GM23338 (cell line): ENCODE results near the gene CTNND2. TPM values are rescaled to one million over a fixed set of nuclear protein-coding genes. Genes with fewer than 3 reads are reported as not detected.

Source experiments
- ATAC-seq: fragments of 200-7000 bp; cut with Tn5 transposase; 3 replicates; pipeline ENCODE4 v1.9.1; 2020
- DNase-seq: peaks from one replicate; pipeline ENCODE4 v3.0.0-alpha.2; 2015; ENCODE audit warnings: low spot score
- H2AFZ ChIP-seq: fragments of 200-600 bp; sonication (generic); 2 replicates; pipeline ENCODE4 v1.8.0; 2016; ENCODE audit warnings: antibody characterized with exemption, mild to moderate bottlenecking, moderate library complexity
- H3F3A ChIP-seq: fragments of 200-600 bp; sonication (generic); replicated peaks from 2 replicates; pipeline ENCODE4 v1.8.0; 2017; ENCODE audit warnings: antibody characterized with exemption, mixed run types, low read depth
- H3K27ac ChIP-seq: fragments of 200-600 bp; sonication (generic); 2 replicates; pipeline ENCODE4 v1.6.1; 2016; ENCODE audit warnings: low read depth
- H3K27me3 ChIP-seq: fragments of 200-600 bp; sonication (generic); 2 replicates; pipeline ENCODE4 v1.8.0; 2016; ENCODE audit warnings: mild to moderate bottlenecking, mixed run types, moderate library complexity; ENCODE audit not compliant: insufficient read depth
- H3K36me3 ChIP-seq: fragments of 200-600 bp; sonication (generic); 2 replicates; pipeline ENCODE4 v1.8.0; 2016; ENCODE audit warnings: mild to moderate bottlenecking; ENCODE audit not compliant: insufficient read depth
- H3K4me1 ChIP-seq: fragments of 200-600 bp; sonication (generic); 2 replicates; pipeline ENCODE4 v1.8.0; 2016; ENCODE audit warnings: mild to moderate bottlenecking, moderate library complexity; ENCODE audit not compliant: insufficient read depth
- H3K4me2 ChIP-seq: fragments of 200-600 bp; sonication (generic); 2 replicates; pipeline ENCODE4 v1.7.1; 2017; ENCODE audit warnings: mixed run types
- H3K4me3 ChIP-seq: fragments of 200-600 bp; sonication (generic); 2 replicates; pipeline ENCODE4 v1.6.1; 2016; ENCODE audit warnings: mixed run types
- H3K79me2 ChIP-seq: fragments of 200-600 bp; sonication (generic); replicated peaks from 2 replicates; pipeline ENCODE4 v1.8.0; 2017; ENCODE audit warnings: mild to moderate bottlenecking; ENCODE audit not compliant: insufficient read depth
- H3K9me2 ChIP-seq: fragments of 200-600 bp; sonication (generic); 2 replicates; pipeline ENCODE4 v1.8.0; 2017; ENCODE audit not compliant: insufficient read depth
- H4K20me1 ChIP-seq: fragments of 200-600 bp; sonication (generic); replicated peaks from 2 replicates; pipeline ENCODE4 v1.8.0; 2017; ENCODE audit warnings: mild to moderate bottlenecking; ENCODE audit not compliant: insufficient read depth
- H3K27ac Mint-ChIP-seq: 2 replicates; pipeline ENCODE4 v1.8.0; 2020; ENCODE audit warnings: inconsistent platforms, mild to moderate bottlenecking, moderate library complexity, mixed read lengths
- H3K27me3 Mint-ChIP-seq: 3 replicates; pipeline ENCODE4 v1.8.0; 2022; ENCODE audit warnings: low read depth, mild to moderate bottlenecking, moderate library complexity, mixed read lengths, inconsistent platforms; ENCODE audit not compliant: insufficient read depth, poor library complexity
- H3K36me3 Mint-ChIP-seq: 3 replicates; pipeline ENCODE4 v1.8.0; 2021; ENCODE audit warnings: low read depth, mild to moderate bottlenecking, inconsistent platforms, moderate library complexity, mixed read lengths
- H3K4me1 Mint-ChIP-seq: 3 replicates; pipeline ENCODE4 v1.8.0; 2020; ENCODE audit warnings: mild to moderate bottlenecking, inconsistent platforms, mixed read lengths
- H3K4me3 Mint-ChIP-seq: 3 replicates; pipeline ENCODE4 v1.8.0; 2021; ENCODE audit warnings: moderate library complexity, mild to moderate bottlenecking, inconsistent platforms, mixed read lengths
- H3K9me3 Mint-ChIP-seq: 3 replicates; pipeline ENCODE4 v1.8.0; 2020; ENCODE audit warnings: moderate library complexity, mild to moderate bottlenecking, inconsistent platforms, mixed read lengths
- CREB1 ChIP-seq: fragments of 250-450 bp; sonication (Bioruptor Pico); IDR thresholded peaks from 2 replicates; pipeline ENCODE4 v1.5.0; 2020; ENCODE audit warnings: low read depth, mild to moderate bottlenecking, moderate library complexity
- POLR2AphosphoS5 ChIP-seq: IDR thresholded peaks from 2 replicates; pipeline ENCODE4 v1.6.1; 2016; ENCODE audit warnings: antibody characterized with exemption, low read depth
- ZNF114 ChIP-seq: fragments of 250-450 bp; sonication (Bioruptor Pico); IDR thresholded peaks from 2 replicates; pipeline ENCODE4 v1.5.0; 2020; ENCODE audit warnings: mild to moderate bottlenecking, moderate library complexity
- ZNF331 ChIP-seq: fragments of 250-450 bp; sonication (Bioruptor Pico); IDR thresholded peaks from 2 replicates; pipeline ENCODE4 v1.5.0; 2020; ENCODE audit warnings: low read depth, mild to moderate bottlenecking, moderate library complexity
- polyA plus RNA-seq: library from polyadenylated mRNA; unstranded; fragments of >200 nt; fragmentation: Nextera tagmentation; extraction: Ambion mirVana; gene quantifications from 2 replicates; pipeline ENCODE4 v1.2.1, GENCODE V29; 2016
- total RNA-seq: library from RNA; depleted of rRNA; stranded (reverse); fragments of >200 nt; shearing (Covaris generic); gene quantifications from 2 replicates; pipeline ENCODE4 v1.2.3, GENCODE V29; 2014
- TF ChIP-seq, protein P1 (sequence below): IDR thresholded peaks from 2 replicates; pipeline ENCODE4 v1.6.1; 2016; ENCODE audit warnings: antibody characterized with exemption
- TF ChIP-seq, protein P2 (sequence below): fragments of 250-450 bp; sonication (Bioruptor Pico); IDR thresholded peaks from 2 replicates; pipeline ENCODE4 v1.5.0; 2020; ENCODE audit warnings: mild to moderate bottlenecking, moderate library complexity
- TF ChIP-seq, protein P3 (sequence below): IDR thresholded peaks from one replicate; pipeline ENCODE4 v1.6.1; 2018; ENCODE audit warnings: antibody characterized with exemption; ENCODE audit not compliant: unreplicated experiment

CTNND2 gene
- total and polyA plus RNA-seq, 2 experiments from 2014 or later = 5.1 to 7.0 TPM

GRCh38 chr5:11455505-11455904 is 448.7 kb downstream of the CTNND2 start:
- no peak for DNase-seq
- Histone ChIP-seq H3K9me2 (0 out of 2 replicates have a peak, but pooled peaks cover 8% of the 10 kb centered on the region), H3K4me3 (no peak overlapping the region), H4K20me1 (no peaks in the 10 kb centered on the region), H3K27me3 (no peaks in the 10 kb centered on the region), H2AFZ (no peak overlapping the region), H3K27ac (no peak overlapping the region), H3K36me3 (no peaks in the 10 kb centered on the region), H3K79me2 (no peaks in the 10 kb centered on the region), H3K4me2 (no peak overlapping the region), H3F3A (no peaks in the 10 kb centered on the region), H3K4me1 (no peaks in the 10 kb centered on the region)
- Mint-ChIP-seq H3K36me3 (no peaks in the 10 kb centered on the region), H3K27me3 (peaks cover 2% of the 10 kb centered on the region), H3K4me3 (no peak overlapping the region), H3K9me3 (no peaks in the 10 kb centered on the region), H3K4me1 (no peaks in the 10 kb centered on the region), H3K27ac (no peak overlapping the region)
- no peak for ATAC-seq
- TF ChIP-seq ZNF114 (CRISPR knock-in tag) (no peak), POLR2AphosphoS5 (no peak), ZNF331 (CRISPR knock-in tag) (no peak), CREB1 (CRISPR knock-in tag) (no peak)
- TF ChIP-seq, protein P1, sequence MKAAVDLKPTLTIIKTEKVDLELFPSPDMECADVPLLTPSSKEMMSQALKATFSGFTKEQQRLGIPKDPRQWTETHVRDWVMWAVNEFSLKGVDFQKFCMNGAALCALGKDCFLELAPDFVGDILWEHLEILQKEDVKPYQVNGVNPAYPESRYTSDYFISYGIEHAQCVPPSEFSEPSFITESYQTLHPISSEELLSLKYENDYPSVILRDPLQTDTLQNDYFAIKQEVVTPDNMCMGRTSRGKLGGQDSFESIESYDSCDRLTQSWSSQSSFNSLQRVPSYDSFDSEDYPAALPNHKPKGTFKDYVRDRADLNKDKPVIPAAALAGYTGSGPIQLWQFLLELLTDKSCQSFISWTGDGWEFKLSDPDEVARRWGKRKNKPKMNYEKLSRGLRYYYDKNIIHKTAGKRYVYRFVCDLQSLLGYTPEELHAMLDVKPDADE = no peak
- TF ChIP-seq, protein P2, sequence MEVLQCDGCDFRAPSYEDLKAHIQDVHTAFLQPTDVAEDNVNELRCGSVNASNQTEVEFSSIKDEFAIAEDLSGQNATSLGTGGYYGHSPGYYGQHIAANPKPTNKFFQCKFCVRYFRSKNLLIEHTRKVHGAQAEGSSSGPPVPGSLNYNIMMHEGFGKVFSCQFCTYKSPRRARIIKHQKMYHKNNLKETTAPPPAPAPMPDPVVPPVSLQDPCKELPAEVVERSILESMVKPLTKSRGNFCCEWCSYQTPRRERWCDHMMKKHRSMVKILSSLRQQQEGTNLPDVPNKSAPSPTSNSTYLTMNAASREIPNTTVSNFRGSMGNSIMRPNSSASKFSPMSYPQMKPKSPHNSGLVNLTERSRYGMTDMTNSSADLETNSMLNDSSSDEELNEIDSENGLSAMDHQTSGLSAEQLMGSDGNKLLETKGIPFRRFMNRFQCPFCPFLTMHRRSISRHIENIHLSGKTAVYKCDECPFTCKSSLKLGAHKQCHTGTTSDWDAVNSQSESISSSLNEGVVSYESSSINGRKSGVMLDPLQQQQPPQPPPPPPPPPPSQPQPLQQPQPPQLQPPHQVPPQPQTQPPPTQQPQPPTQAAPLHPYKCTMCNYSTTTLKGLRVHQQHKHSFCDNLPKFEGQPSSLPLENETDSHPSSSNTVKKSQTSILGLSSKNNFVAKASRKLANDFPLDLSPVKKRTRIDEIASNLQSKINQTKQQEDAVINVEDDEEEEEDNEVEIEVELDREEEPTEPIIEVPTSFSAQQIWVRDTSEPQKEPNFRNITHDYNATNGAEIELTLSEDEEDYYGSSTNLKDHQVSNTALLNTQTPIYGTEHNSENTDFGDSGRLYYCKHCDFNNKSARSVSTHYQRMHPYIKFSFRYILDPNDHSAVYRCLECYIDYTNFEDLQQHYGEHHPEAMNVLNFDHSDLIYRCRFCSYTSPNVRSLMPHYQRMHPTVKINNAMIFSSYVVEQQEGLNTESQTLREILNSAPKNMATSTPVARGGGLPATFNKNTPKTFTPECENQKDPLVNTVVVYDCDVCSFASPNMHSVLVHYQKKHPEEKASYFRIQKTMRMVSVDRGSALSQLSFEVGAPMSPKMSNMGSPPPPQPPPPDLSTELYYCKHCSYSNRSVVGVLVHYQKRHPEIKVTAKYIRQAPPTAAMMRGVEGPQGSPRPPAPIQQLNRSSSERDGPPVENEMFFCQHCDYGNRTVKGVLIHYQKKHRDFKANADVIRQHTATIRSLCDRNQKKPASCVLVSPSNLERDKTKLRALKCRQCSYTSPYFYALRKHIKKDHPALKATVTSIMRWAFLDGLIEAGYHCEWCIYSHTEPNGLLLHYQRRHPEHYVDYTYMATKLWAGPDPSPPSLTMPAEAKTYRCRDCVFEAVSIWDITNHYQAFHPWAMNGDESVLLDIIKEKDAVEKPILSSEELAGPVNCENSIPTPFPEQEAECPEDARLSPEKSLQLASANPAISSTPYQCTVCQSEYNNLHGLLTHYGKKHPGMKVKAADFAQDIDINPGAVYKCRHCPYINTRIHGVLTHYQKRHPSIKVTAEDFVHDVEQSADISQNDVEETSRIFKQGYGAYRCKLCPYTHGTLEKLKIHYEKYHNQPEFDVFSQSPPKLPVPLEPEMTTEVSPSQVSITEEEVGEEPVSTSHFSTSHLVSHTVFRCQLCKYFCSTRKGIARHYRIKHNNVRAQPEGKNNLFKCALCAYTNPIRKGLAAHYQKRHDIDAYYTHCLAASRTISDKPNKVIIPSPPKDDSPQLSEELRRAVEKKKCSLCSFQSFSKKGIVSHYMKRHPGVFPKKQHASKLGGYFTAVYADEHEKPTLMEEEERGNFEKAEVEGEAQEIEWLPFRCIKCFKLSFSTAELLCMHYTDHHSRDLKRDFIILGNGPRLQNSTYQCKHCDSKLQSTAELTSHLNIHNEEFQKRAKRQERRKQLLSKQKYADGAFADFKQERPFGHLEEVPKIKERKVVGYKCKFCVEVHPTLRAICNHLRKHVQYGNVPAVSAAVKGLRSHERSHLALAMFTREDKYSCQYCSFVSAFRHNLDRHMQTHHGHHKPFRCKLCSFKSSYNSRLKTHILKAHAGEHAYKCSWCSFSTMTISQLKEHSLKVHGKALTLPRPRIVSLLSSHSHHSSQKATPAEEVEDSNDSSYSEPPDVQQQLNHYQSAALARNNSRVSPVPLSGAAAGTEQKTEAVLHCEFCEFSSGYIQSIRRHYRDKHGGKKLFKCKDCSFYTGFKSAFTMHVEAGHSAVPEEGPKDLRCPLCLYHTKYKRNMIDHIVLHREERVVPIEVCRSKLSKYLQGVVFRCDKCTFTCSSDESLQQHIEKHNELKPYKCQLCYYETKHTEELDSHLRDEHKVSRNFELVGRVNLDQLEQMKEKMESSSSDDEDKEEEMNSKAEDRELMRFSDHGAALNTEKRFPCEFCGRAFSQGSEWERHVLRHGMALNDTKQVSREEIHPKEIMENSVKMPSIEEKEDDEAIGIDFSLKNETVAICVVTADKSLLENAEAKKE (CRISPR knock-in tag) = no peak
- TF ChIP-seq, protein P3, sequence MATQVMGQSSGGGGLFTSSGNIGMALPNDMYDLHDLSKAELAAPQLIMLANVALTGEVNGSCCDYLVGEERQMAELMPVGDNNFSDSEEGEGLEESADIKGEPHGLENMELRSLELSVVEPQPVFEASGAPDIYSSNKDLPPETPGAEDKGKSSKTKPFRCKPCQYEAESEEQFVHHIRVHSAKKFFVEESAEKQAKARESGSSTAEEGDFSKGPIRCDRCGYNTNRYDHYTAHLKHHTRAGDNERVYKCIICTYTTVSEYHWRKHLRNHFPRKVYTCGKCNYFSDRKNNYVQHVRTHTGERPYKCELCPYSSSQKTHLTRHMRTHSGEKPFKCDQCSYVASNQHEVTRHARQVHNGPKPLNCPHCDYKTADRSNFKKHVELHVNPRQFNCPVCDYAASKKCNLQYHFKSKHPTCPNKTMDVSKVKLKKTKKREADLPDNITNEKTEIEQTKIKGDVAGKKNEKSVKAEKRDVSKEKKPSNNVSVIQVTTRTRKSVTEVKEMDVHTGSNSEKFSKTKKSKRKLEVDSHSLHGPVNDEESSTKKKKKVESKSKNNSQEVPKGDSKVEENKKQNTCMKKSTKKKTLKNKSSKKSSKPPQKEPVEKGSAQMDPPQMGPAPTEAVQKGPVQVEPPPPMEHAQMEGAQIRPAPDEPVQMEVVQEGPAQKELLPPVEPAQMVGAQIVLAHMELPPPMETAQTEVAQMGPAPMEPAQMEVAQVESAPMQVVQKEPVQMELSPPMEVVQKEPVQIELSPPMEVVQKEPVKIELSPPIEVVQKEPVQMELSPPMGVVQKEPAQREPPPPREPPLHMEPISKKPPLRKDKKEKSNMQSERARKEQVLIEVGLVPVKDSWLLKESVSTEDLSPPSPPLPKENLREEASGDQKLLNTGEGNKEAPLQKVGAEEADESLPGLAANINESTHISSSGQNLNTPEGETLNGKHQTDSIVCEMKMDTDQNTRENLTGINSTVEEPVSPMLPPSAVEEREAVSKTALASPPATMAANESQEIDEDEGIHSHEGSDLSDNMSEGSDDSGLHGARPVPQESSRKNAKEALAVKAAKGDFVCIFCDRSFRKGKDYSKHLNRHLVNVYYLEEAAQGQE = no peak
